Measurements from ENCODE around the gene NAT10.
A peak's percentile ranks its signal among the peaks of the same experiment; 100 is the strongest.
"Not testable (repeated sequence)": the region's sequence is repeated elsewhere in the genome, so short reads cannot be mapped to it uniquely, and the experiment has no call there.

Gene NAT10

DNA sequence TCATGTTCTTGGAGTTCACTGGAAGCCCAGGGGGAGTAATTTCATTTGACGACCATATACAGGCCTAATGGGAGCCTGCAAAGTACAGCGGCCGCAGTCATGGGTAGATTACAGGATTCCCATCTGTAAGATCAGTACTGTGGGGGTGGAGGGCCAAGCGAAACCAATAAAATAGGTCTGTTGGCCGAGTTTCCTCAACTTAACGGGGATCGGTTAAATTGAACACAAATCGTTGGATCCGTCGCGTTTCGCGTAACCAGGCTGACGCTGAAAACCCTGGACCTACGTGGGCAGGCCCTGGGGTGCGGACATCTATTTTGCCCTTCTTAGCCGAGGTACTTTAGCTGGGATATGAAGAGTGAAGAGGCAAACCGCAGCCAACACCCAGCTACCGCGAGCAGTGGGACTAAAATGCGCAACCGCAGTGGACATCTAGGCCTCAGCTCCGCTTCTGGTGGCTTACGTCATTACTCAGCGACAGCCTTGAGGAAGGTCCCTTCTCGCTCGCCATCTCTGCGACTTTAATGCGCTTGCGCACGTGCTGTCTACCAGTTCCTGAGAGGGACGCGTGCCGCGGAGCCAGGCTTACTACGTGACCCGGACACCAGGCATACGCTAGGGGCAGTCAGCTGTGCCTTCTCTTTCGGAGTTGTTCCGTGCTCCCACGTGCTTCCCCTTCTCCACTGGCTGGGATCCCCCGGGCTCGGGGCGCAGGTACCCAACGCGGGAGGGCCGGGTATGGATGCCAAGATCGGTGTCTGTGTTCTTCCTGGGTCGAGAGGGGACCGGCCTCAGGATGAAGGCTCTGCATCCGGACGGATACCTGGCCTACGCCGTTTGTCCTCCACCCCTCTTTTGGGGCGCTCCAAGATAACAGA is at the start of gene NAT10:
Gene NAT10 (plus strand): TSS at position 551 of the 878 bp plus-strand sequence. CDS start 2,597 bp downstream, outside the sequence.
- peak; percentile 77 for FAIRE-seq

DNA sequence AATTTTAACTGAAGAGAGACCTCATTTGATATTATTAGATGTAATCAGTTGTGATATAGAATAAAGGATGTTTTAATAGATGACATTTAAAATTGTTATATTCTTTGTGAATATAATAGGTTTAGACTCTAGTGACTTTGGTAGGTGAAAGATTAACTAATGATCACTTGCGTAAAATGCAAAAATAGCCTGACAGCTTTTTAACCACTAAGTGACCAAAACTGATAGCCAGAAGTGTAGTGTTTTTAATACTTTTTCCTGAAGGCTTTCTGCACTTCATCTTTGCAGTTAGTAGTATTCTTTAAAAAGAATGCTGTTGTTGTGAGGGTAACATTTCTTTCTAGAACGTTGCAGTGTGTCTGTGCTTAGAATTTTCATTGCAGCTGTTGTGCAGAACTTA is 48.8 kb upstream of the NAT10 start:
- no peak for FAIRE-seq

DNA sequence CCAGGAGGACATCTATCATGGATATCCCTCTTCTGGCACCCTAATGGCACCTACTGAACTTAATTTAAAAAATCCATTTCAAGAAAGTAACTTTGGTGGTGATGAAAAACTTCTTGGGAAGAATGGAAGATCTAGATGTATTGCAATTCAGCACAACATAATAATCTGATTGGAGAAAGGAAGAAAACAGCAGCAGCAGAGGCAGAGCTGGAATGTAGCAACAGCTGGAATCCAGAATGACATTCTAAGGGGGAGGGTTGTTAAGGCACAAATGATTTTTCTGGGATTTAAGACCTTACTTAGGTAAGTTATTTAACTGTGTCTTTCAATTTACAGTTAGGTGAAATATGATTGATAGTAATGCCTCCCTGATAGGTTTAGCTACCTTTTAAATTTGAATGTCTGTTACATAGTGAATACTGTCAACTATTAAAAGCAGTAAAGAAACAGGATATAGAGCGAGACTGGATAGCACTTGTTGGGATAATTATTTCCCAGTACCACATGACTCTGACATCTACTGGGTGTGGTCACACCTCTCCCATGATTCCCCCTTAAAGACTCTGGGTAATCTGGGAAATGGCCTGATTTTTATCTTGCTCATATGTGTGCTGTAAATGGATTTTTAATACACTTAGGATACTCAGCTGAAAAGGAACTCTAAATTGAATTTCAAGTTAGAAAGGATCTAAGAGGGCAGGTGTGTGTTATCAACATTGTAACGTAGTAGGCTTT is 42.2 kb upstream of the NAT10 start:
- FAIRE-seq: no peak

DNA sequence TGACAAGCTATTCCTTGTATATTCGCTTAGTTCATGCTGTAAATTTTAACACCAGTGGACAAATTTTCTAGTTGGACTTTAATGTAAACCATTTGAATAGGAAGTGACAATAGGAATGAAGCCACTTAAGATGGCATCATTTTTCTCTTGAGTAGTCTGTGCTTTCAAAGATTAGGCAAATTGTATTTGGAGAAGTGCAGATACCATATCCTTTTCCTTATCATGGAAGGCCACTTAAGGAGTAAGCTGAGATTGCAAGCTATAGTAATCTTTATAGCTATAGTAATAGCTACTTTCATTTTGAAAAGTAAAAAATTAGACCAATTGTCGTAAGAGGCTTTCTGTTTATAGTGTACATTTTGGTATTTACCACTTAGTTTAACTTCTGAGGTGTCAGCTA is 41.1 kb upstream of the NAT10 start:
- FAIRE-seq: no peak

DNA sequence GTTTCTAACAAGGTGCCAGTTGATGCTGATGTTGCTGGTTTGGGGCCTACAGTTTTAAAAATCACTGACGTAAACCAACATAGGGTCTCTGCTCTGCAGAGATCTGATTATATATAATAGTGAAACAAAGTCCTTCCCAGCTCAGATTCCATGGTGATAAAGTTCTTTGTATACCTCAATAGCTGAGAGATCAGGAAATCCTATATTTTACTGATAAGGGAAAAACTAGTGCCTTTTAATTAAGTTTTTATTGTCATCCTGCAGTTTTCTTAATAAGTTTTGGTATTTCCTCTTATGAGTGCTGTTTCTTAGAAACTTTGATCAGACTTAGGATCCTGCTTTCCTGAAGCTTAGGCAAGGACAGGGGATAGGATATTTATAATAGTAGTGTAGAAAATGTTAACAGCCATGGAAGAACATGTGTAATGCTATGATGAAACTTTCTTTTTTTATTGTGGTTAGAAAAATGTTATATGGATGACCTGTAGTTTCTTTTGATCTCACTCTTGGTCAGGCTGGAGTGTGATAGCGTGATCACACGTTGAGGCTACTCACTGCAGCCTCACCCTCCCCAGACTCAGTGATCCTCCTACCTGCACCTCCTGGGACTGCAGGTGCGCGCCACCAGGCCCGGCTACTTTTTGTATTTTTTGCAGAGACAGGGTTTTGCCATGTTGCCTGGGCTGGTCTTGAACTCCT is 39.8 kb upstream of the NAT10 start:
- no peak for FAIRE-seq

DNA sequence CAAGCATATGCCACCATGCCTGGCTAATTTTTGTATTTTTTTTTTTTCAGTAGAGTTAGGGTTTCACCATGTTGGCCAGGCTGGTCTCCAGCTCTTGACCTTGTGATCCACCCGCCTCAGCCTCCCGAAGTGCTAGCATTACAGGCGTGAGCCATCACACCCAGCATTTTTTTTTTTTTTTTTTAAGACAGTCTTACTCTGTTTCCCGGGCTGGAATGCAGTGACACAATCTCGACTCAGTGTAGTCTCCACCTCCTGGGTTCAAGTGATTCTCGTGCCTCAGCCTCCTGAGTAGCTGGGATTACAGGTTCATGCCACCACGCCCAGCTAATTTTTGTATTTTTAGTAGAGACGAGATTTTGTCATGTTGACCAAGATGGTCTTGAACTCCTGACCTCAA is 38.7 kb upstream of the NAT10 start:
- FAIRE-seq: not testable (repeated sequence)

DNA sequence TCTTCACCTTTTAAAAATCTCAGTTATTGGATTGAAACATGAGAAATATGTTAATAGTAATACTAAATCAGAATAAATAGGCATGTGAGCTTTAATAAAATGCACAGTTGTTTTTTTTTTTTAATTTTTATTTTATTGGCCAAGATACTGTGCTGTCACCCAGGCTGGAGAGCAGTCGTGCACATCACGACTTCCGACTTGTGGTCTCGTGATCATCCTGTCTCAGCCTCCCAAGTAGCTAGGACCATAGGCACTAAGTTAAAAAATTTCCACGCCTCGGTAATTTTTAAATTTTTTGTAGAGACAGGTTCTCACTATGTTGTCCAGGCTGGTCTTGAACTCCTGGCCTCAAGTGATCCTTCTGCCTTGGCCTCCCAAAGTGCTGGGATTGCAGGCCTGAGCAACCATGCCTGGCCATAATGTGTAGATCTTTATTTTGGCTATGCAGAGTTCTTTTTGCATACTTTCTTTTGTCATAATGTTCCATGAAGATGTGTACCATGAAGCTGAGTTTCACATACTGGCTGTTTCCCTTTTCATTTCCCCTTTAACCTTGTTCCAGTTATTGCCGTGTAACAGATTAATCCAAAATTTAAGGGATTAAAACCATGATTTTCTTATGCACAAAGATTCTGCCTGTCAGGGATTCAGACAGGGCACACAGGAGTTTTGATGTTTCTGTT is 37.9 kb upstream of the NAT10 start:
- FAIRE-seq: no peak

DNA sequence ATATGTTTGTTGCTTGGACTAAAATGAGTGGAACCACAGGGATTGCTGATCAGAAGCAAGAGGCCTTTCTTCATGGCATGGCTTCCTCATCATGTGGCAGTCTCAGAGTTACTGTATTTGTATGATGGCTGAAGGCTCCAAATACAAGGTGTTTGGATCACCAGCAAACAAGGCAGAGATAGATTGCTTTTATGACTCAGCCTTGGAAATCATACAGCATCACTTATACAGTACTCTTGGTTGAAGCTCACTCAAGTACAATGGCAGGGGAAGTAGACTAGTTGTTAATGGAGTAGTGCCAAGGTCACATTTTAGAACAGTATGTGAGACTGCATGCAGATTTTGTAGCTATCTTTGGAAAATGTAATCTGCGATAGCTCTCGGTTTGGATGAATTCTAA is 37.3 kb upstream of the NAT10 start:
- FAIRE-seq: no peak

DNA sequence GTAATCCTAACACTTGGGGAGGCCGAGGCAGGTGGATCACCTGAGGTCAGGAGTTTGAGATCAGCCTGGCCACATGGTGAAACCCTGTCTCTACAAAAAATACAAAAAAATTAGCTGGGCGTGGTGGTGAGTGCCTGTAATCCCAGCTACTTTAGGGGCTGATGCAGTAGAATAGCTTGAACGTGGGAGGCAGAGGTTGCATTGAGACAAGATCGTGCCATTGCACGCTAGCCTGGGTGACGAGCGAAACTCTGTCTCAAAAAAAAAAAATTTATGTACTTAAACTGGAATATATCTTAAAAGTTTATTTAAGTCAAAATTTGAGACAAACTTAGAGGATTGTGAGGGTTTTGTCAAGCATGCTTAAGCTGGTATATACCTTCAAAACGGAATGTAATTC is 34.1 kb upstream of the NAT10 start:
- FAIRE-seq: not testable (repeated sequence)

DNA sequence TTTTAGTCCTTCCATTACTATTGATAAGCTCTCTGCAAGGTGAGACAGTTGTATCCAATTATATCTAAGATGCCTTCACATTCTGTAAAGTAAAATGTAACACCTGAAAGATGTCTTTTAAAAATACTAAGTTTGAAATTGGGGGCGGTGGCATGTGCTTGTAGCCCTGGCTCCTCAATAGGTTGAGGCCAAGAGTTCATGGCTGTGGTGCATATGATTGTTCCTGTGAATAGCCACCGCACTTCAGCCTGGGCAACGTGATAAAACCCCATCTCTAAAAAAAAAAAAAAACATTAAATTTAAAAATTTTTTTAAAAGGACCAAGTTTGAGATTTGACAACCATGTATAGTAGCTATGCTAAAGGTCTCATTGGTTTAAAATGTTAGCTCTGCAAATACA is 33.4 kb upstream of the NAT10 start:
- no peak for FAIRE-seq

DNA sequence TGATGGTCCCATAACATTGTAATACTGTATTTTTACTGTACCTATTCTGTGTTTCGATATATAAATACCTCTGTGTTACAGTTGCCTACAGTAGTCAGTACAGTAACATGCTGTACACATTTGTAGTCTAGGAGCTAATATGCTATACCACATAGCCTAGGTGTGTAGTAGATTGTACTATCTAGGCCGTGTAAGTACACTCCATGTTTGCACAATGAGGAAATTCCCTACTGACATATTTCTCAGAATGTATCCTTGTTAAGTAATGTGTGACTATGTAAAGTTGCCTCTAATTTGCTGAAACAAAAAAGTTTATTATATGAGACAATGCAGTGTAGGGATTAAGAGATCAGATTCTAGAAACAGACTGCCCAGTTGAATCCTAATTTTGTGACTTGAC is 32.6 kb upstream of the NAT10 start:
- no peak for FAIRE-seq

DNA sequence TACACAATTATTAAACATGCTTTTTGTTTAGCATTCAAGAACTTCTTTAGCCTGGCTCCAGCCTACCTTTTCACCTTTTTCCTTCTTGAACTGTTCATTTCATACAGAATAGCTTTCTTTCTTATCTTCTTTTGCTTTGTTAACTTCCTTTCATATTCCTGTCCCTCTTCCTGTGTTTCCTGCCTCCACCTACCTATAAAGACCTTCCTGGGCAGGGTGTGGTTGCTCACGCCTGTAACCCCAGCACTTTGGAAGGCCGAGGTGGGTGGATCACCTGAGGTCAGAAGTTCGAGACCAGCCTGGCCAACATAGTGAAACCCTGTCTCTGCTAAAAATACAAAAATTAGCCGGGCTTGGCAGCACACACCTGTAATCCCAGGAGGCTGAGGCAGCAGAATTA is 31.0 kb upstream of the NAT10 start:
- no peak for FAIRE-seq

DNA sequence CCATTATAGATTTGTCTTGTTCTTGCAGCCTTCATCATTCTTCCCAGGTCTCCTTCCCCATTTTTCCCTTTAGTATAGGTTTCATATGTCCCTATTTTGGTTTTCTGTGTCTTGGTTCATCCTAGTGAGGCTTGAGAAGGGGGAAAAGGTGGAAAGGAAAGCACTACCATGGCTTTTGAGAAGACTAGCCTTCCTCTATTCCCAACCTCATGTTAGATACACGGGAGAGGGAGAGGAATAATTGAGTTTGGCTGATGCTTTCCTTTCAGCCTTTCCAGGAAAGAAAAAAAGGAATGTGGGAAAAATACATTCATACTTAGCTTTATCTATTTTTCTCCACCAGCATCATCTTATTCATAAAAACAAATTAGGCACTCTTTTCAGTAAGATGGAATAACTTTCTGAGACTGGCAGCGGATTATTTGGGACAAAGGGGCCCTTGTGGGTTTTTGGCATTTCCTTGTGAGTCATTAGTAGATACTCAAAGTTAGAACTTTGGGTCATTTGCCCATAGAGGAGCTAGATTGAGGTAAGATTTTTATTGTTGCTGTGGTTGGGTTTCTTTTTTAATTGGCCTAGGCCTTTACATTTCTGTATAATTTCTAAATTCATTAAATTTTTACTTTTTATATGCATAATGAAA is 30.1 kb upstream of the NAT10 start:
- no peak for FAIRE-seq

DNA sequence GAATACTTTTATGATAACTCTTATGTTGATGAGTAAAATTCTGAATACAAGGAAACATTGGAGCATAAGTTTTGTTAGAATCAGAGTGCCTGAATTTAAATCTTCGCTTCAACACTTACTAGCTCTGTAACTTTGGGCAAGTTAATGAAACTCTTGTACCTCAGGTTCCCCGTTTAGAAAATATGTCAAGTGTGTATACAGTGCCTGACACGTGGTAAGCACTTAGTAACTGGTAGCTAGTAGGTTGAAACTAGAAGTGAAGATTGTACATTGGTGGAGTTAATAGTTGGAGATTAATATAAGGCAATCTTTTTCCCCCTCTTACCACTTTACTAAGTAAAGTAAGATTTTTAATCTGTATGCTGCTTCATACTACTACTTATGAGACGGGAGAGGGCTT is 24.8 kb upstream of the NAT10 start:
- FAIRE-seq: no peak

DNA sequence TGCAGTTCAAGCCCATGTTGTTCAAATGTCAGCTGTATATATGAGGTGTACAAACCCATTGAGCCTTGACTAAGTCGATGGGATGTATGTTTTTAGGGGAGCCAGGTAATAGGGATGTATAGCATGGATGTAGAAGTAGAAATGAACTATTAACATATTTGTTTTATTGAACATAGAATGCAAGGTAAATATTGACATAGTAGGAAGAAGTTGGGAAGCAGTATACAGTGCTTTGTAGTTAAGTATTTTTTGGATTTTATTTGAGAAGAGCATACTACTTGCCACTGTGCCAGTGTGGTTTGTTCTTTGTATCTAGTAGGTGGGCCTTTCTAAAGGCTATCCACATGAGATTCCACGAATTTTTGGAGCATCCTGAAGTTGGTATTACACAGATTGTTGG is 20.8 kb upstream of the NAT10 start:
- no peak for FAIRE-seq

DNA sequence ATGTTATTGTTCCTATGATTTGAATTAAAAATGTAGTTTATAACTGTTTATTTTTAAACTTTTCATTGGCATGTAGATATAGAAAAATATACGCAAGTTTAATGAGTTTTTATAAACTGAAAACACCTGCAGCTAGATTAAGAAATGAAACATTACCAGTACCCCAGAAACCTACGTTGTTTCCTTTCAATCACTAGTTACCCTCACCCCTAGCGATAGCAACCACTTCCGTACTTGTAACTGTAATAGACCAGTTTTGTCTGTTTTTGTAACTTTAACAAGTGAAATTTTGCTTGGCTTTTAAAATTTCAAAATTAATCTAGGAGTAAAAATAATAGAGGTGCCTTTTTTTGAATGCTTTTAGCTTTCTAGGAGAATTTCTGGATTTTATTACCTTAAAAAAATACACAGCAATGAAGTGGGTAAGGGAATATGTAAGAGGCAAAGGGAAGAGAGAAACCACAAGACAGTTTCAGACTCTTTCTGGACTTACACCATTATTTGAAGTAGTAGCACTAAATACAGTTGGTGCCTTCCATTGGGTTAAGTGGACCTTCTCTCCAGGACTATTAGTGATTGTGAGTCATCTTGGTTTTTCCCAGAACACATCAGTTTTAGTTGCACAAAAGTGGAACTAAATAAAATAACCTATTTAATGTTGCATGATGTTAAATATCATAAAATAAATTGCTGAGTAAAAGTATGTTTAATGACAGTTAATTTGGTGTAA is 18.7 kb upstream of the NAT10 start:
- no peak for FAIRE-seq

DNA sequence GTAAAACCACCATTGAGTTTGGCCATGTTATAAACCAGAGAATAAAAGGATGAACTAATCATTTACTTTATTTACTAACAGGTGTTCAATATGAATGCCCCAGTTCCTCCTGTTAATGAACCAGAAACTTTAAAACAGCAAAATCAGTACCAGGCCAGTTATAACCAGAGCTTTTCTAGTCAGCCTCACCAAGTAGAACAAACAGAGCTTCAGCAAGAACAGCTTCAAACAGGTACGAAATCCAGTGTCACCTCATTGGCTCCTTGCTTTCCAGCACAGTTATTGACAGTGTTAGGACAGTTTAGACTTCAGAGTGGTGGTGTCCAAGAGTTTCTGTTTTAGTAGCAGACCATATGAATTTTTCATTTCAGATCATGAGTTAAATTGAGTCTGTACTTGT is 13.6 kb upstream of the NAT10 start:
- no peak for FAIRE-seq

DNA sequence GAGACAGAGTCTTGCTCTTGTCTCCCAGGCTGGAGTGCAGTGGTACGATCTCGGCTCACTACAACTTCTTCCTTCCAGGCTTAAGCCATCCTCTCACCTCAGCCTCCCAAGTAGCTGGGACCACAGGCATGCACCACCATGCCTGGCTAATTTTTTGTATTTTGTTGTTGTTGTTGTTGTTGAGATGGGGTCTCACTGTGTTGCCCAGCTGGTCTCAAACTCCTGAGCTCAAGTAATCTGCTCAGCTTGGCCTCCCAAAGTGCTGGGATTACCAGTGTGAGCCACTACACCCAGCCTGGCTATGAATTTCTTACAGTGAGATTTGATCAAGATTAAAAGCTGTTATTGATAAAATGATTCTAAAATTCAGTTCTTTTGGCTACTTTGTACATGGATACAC is 10.5 kb upstream of the NAT10 start:
- not testable (repeated sequence) for FAIRE-seq

DNA sequence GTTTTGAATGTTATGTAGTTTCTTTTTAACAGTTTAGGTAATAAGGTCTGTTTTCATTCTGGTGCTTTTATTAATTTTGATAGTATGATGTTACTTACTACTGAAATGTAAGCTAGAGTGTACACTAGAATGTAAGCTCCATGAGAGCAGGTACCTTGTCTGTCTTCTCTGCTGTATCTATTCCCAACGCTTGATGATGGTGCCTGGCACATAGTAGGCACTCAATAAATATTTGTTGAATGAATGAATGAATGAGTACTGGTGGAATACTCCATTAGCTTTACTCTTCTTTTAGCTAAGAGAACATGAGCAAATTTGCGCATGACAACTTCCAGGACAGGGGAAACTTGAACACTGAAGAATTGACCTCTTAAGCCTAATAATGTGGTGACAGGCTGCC is 6.6 kb upstream of the NAT10 start:
- FAIRE-seq: no peak

DNA sequence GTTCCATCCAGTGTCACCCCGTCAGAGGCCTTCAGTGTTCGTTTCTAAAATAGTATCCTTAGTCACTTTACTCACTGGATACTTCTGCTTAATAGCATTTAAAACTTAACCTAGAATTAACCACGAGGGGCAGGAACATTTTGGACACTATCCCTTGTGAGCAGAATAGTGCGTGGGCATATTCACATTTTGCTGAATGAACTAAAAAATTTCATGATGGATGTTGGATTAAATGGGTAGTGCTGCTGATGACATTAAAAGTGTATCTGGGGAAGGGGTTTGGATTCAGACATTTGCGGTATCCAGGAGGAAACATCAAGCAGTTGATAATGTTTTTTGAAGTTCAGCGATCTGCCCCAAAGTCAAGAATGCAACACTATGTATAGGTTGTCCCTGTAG is 750 bp upstream of the NAT10 start:
- no peak for FAIRE-seq

DNA sequence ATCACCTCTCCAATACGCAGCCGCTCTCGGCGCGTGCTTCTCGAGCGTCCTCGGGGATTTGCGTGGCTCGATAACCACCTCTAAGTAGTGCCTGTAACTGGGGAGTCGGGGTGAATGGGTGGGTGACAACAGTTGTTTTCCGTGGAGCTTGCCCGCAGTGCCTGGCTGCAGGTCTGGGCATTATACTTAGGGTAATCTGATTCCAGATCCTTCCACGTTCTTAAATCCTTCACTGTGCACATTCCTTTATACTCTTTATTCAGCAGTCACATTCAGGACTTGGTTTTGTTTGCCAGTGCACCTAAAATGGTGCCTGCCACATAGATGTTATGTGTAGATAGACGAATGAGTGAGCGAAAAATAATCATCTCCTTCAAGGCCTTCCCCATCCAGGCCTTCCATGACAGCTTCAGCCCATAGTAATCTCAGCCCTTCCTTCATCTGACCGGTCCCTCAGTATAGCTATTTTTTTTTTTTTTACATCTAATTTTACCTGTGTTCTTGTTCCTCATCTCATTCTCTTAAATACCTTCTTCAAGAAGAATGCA is 602 bp downstream of the NAT10 start:
- FAIRE-seq: no peak
